GM20000 (cell line): ENCODE results near the gene LCN12.

Source experiments
- DNase-seq: peaks from one replicate; pipeline ENCODE4 v3.0.0; 2012; ENCODE audit warnings: low spot score
- TF ChIP-seq, protein P1 (sequence below): IDR thresholded peaks from 2 replicates; pipeline ENCODE4 v1.5.1; 2012; ENCODE audit warnings: mild to moderate bottlenecking, control low read depth; ENCODE audit errors: extremely low read depth, missing control alignments

The LCN12 gene

DNA sequence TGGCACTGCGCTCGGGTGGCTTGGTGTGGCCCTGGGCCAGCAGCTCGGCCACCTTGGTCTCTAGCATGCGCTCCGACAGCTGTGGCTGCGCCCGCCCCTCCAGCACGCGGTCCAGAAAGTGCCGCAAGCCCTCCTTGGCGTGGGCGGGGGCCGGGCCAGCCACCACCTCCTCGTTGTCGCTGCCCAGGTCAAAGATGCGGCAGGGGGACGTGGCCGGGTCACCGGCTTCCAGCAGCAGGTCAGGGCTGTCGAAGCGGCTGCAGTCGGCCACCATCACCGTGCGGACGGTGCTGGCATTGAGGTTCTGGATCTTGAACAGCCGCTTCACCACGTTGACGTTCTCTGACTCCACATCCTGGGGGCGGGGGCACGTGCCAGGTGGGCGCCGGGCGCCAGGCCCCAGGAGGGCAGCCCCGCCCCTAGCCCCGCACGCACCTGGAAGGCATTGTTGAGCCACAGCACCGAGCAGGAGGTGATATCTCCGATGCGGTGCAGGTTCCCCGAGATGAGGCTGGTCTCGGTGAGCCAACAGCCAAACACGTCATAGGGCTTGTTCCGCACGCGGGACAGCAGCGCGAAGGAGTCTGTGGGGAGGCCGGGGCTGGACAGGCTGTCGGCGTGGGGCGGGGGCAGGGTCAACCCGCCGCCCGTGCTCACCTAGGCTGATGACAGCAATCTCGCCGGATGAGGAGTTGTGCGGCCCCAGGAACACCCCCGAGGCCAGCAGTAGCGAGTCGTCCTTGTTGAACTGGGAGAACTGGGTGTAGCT lies 9.8 kb upstream of the LCN12 start:
- TF ChIP-seq, protein P1, sequence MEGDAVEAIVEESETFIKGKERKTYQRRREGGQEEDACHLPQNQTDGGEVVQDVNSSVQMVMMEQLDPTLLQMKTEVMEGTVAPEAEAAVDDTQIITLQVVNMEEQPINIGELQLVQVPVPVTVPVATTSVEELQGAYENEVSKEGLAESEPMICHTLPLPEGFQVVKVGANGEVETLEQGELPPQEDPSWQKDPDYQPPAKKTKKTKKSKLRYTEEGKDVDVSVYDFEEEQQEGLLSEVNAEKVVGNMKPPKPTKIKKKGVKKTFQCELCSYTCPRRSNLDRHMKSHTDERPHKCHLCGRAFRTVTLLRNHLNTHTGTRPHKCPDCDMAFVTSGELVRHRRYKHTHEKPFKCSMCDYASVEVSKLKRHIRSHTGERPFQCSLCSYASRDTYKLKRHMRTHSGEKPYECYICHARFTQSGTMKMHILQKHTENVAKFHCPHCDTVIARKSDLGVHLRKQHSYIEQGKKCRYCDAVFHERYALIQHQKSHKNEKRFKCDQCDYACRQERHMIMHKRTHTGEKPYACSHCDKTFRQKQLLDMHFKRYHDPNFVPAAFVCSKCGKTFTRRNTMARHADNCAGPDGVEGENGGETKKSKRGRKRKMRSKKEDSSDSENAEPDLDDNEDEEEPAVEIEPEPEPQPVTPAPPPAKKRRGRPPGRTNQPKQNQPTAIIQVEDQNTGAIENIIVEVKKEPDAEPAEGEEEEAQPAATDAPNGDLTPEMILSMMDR, result no peak
- DNase-seq, result no peak

DNA sequence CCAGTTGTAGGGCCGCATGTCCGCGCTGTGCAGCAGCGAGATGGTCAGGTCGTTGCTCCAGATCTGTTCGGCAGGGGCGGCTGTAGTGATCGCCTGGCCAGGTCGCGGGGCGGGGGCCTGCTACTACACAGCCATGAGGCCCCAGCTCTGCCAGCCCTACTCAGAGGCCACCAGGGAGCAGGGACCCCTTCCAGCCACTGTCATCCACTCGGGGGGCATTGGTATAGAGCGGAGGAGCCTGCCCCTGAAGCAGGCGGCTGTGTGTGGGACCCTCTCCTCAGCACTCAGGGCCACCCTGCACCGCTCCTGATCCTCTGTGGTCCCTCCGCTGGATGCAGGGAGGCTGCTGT lies 9.2 kb upstream of the LCN12 start:
- TF ChIP-seq, protein P1, result no peak
- DNase-seq, result no peak

DNA sequence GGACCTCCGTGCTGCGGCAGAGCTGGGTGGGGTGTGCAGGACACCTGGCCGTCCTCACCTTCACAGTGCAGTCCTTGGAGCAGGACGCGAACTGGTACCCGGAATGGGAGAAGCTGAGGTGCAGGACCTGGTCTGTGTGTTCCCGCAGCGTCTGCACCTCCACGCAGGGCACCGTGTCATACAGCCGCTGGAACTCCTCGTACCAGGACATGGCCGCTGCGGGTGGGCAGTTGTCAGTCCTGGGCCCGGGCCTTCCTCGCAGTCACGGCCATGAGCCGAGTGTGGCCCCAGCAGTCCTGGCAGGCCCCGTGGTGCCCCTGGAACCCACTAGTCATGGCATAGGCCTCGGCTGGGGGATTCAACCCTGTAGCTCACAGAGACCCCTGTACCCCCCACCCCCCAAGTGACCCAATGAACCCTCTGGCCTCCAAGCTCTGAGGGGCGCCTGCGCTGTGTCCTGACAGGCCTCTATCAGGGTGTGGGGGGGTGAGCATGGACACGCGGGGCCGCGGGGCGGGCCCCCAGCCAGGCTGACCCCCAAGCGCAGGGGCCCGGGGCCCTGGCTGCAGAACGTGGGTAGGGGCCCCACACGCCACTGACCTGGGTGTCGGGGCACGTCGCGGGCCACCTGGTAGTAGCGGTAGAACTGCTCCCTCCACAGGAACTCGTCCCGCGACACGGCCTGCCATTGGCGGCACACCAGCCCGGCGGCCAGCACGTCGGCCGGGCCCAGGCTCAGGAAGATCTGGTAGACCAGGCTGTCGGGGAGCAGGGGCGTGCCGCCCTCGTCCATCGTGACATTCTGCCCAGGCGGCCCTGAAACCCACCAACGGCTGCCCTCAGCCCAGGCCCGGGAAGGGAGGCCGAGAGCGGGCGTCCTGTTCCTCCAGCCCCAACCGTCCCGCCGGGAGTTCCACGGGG lies 8.5 kb upstream of the LCN12 start:
- TF ChIP-seq, protein P1, result no peak
- DNase-seq, result peak; percentile 84

DNA sequence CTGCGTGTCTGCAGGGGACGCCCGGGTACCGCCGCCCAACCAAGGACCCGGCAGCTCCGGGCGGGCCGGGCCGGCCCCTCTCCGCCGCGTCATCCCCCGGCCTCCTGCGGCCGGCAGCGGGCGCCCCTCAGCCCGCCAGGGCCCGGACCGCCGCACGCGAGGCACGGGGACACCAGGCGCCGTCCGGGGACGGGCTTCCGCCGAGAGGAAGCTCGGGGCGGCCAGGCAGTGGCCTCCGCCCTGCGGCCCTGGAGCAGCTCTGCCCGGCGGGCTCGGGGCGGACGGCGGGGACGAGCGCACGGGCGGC lies 7.9 kb upstream of the LCN12 start:
- TF ChIP-seq, protein P1, result peak; percentile 24
- DNase-seq, result peak; percentile 93

DNA sequence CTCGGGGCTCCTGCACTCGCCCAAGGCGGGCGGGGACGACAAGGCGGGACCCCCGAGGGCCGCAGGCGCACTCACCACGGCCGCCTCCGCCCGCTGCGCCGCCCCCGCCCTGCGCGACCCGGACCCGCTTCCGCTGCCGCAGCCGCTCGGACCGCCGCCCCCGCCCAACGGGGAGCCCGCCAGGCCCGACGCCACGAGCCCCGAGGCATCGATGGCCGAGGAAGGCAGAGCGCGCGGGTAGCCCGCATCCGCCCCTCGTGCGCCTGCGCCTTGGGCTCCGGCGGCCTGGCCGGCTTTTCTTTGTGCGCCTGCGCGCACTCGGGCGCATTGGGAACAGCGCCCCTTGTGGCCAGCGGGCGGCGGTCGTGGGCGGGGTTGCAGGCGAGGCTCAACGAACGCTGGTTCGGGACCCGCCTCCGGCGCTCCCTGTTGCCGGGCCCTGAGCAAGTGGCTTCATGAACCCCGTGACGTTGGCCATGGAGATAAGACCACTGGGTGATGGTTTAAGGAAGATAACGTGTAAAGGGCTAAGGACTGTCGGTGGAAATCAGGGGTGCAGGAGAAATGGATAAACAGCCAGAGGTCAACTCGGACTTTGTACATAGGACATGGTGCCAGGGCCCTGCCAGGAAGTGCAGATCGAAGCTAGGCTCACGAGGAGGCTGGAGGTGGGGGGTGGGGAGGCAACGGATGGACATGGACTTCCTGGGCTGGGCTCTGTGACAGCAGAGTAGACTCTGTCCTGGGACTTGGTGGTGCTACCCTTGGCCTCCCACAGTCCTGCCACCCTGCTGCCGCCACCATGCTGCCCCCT lies 7.3 kb upstream of the LCN12 start, which contains the start of the genes C8G and FBXW5:
Gene C8G, plus strand, starts transcription at position 725 of the 814 bp plus-strand sequence. Its CDS starts 78 bp downstream, at position 803.
Gene FBXW5, minus strand, starts transcription at position 220 of the 814 bp plus-strand sequence. CDS start 655 bp downstream, outside the sequence.
- TF ChIP-seq, protein P1, result peak; percentile 89
- DNase-seq, result peak; percentile 100

DNA sequence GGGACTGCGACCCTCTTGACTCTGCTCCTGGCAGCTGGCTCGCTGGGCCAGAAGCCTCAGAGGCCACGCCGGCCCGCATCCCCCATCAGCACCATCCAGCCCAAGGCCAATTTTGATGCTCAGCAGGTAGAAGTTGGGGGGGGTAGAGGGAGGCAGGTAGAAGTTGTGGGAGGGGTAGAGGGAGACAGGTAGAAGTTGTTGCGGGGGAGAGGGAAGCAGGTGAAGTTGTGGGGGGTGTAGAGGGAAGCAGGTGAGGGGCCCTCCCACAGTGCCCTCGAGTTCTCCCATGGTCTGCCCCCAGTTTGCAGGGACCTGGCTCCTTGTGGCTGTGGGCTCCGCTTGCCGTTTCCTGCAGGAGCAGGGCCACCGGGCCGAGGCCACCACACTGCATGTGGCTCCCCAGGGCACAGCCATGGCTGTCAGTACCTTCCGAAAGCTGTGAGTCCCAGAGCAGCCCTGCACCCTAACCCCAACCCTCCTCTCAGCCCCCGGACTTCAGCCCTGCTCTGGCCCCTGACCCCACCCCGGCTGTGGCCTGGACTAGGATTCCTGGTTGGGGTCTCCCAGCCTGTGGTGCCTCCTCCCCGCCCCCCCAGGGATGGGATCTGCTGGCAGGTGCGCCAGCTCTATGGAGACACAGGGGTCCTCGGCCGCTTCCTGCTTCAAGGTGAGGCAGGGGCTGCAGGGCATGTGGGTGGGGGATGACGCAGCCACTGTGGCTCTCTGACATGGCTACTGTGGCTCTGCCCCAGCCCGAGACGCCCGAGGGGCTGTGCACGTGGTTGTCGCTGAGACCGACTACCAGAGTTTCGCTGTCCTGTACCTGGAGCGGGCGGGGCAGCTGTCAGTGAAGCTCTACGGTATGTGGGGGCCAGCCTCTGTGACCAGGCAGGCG lies 6.5 kb upstream of the LCN12 start:
- DNase-seq, result no peak
- TF ChIP-seq, protein P1, result no peak
